Measurements from ENCODE around the gene SHMT2. TPM values are rescaled to one million over a fixed set of nuclear protein-coding genes. Genes with fewer than 3 reads are reported as not detected.

The SHMT2 gene
- total RNA-seq, 1 experiment from 2014 or later: 421 TPM

GRCh38 chr12:57209916-57210315 is 19.6 kb upstream of the SHMT2 start:
- ChIA-PET POLR2A (interaction anchor here (0.6 kb wide), 1 partner anchor 33 kb away, joined by 3 read pairs; no protein-coding TSS in a partner anchor), CTCF (interaction anchor here (9.4 kb wide), 1 partner anchor 31 kb away, joined by 188 read pairs; a partner anchor contains a TSS)
- Mint-ChIP-seq H3K27me3 (ENCODE audit: insufficient read depth, unreplicated experiment) (peaks cover 8% of the 10 kb centered on the region), H3K27ac (ENCODE audit: low read depth, unreplicated experiment) (no peak overlapping the region), H3K4me1 (ENCODE audit: insufficient read depth, unreplicated experiment) (no peaks in the 10 kb centered on the region), H3K9me3 (ENCODE audit: unreplicated experiment) (no peaks in the 10 kb centered on the region), H3K4me3 (ENCODE audit: unreplicated experiment) (no peak overlapping the region), H3K36me3 (ENCODE audit: insufficient read depth, unreplicated experiment) (peaks cover 13% of the 10 kb centered on the region)
- TF ChIP-seq CTCF (IDR thresholded peaks at IDR 0.05; ENCODE audit: unreplicated experiment): no peak
- BruUV-seq (replicated peaks): no TSS peak
- DNase-seq (ENCODE audit: unreplicated experiment): no peak
- intact Hi-C loops (cut with micrococcal nuclease): no loop called here

- no TSS peak for BruUV-seq (replicated peaks)
- Mint-ChIP-seq H3K36me3 (ENCODE audit: insufficient read depth, unreplicated experiment) (peaks cover 13% of the 10 kb centered on the region), H3K4me3 (ENCODE audit: unreplicated experiment) (no peak overlapping the region), H3K27ac (ENCODE audit: low read depth, unreplicated experiment) (no peak overlapping the region), H3K27me3 (ENCODE audit: insufficient read depth, unreplicated experiment) (peaks cover 13% of the 10 kb centered on the region), H3K4me1 (ENCODE audit: insufficient read depth, unreplicated experiment) (peaks cover 4% of the 10 kb centered on the region), H3K9me3 (ENCODE audit: unreplicated experiment) (no peaks in the 10 kb centered on the region)
- ChIA-PET CTCF (interaction anchor here (9.4 kb wide), 1 partner anchor 31 kb away, joined by 188 read pairs; a partner anchor contains a TSS), POLR2A (no interaction called here)
- no peak for DNase-seq (ENCODE audit: unreplicated experiment)
- intact Hi-C loops (cut with micrococcal nuclease): no loop called here
- no peak for TF ChIP-seq CTCF (IDR thresholded peaks at IDR 0.05; ENCODE audit: unreplicated experiment)
Measured at GRCh38 chr12:57210461-57210860, 19.1 kb upstream of the SHMT2 start.

GRCh38 chr12:57210926-57211692 is 18.4 kb upstream of the SHMT2 start:
- CTCF ChIA-PET: interaction anchor here (9.4 kb wide), 1 partner anchor 30 kb away, joined by 188 read pairs; a partner anchor contains a TSS
- H3K27ac Mint-ChIP-seq (ENCODE audit: low read depth, unreplicated experiment): no peak overlapping the region
- intact Hi-C loops (cut with micrococcal nuclease): no loop called here

More at GRCh38 chr12:57210926-57211692, 18.4 kb upstream of the SHMT2 start:
- BruUV-seq (replicated peaks): no TSS peak
- Mint-ChIP-seq H3K9me3 (ENCODE audit: unreplicated experiment) (no peaks in the 10 kb centered on the region), H3K4me1 (ENCODE audit: insufficient read depth, unreplicated experiment) (peaks cover 10% of the 10 kb centered on the region), H3K27me3 (ENCODE audit: insufficient read depth, unreplicated experiment) (peaks cover 20% of the 10 kb centered on the region), H3K4me3 (ENCODE audit: unreplicated experiment) (no peak overlapping the region), H3K36me3 (ENCODE audit: insufficient read depth, unreplicated experiment) (peaks cover 13% of the 10 kb centered on the region)
- DNase-seq (ENCODE audit: unreplicated experiment): no peak
- TF ChIP-seq CTCF (IDR thresholded peaks at IDR 0.05; ENCODE audit: unreplicated experiment): no peak
- POLR2A ChIA-PET: no interaction called here
